GM12892 (cell line): ENCODE results near the gene CIBAR2.

ENCODE experiments used
- POLR2A ChIP-seq: IDR thresholded peaks from 2 replicates; pipeline ENCODE4 v1.6.1; 2011; ENCODE audit warnings: low read depth, low read length, control low read depth
- TAF1 ChIP-seq: IDR thresholded peaks from 2 replicates; pipeline ENCODE4 v1.6.1; 2011; ENCODE audit warnings: low read depth, mild to moderate bottlenecking, control low read depth, low read length, borderline replicate concordance

DNA sequence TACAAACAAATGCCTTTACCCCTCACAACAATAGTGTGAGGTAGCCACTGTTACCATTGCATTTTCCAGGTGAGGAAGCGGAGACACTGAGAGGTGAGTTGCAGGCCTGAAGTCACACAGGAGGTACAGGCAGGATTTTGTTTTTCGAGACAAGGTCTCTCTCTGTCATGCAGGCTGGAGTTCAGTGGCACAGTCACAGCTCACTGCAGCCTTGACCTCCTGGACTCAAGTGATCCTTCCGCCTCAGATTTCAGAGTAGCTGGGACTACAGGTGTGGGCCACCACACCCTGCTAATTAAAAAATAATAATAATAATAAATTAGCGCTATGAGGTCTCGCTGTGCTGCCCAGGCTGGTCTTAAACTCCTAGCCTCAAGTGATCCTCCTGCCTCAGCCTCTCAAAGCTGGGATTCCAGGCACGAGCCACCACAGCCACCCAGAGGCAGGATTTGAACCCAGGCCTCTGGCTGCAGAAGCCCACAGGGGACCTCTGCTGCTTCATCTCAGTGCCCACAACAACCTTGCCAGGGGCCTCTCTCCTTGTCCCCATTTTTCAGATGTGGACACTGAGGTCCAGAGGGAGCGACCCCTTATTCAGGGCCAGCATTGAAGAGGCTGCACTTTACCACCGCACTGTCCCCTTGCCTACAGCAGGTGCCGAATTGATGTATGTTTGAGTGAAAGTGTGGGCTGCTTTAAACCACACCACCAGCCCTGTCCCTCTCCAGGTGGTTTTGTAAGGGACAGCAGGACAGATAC, 16.0 kb upstream of the CIBAR2 start:
- TF ChIP-seq POLR2A: no peak
- no peak for TF ChIP-seq TAF1
